ENCODE data around the gene ZNF236.
A peak's percentile ranks its signal among the peaks of the same experiment; 100 is the strongest.

Gene ZNF236

GRCh38 chr18:76923485-76924085 is 101.2 kb downstream of the ZNF236 start:
- H3K4me3 ChIP-seq (ENCODE audit: low read depth, low read length): no peak overlapping the region
- TF ChIP-seq CTCF (IDR thresholded peaks at IDR 0.05; ENCODE audit: control insufficient read depth, extremely low read depth, insufficient read depth): peak; percentile 67
- DNase-seq (ENCODE audit: low read depth): no peak

DNA sequence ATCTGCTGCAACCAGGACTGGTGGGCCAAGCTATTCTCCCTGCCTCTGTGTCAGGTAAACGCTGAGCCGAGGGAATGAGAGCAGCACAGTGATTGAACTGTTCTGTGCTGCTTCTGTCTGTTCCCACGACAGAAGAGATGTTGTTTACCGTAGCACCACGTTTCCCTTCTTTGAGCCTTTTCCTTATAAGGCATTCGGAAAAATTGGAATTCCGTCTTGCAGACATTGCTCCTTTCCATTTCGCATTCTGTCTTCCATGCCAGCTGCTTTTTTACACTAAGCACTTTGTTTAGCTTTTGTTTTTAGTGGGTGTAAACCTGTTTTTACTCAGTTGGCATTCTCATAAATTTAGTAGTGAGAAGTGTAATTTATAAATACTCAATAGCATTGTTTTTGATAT is 103.1 kb downstream of the ZNF236 start:
- no peak for TF ChIP-seq CTCF (IDR thresholded peaks at IDR 0.05; ENCODE audit: control insufficient read depth, extremely low read depth, insufficient read depth)
- no peak overlapping the region for H3K4me3 ChIP-seq (ENCODE audit: low read depth, low read length)
- DNase-seq (ENCODE audit: low read depth): no peak

GRCh38 chr18:76927223-76927725 is 104.9 kb downstream of the ZNF236 start:
- DNase-seq (ENCODE audit: low read depth): no peak
- no peak overlapping the region for H3K4me3 ChIP-seq (ENCODE audit: low read depth, low read length)
- TF ChIP-seq CTCF (IDR thresholded peaks at IDR 0.05; ENCODE audit: control insufficient read depth, extremely low read depth, insufficient read depth): no peak

- no peak overlapping the region for H3K4me3 ChIP-seq (ENCODE audit: low read depth, low read length)
- no peak for TF ChIP-seq CTCF (IDR thresholded peaks at IDR 0.05; ENCODE audit: control insufficient read depth, extremely low read depth, insufficient read depth)
- no peak for DNase-seq (ENCODE audit: low read depth)
These were observed 106.0 kb downstream of the ZNF236 start for GRCh38 chr18:76928179-76928868.

DNA sequence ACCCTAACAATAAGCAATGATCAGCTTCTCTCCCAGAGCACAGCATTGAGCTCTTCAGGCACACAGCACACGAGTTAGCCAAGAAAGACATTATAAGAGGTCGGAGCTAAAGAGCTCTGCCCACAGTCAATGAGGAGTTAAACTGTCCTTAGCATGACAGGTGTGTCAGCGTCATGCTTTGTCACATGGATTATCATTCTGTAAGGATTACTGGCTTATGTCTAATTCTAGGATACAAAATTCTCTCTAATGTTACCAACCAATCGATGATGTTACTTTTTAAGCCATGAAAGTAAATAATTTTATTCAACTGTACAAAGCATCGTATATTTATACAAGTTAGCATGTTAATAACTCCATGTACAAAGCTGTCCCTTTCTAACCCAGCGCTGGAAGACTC is 108.8 kb downstream of the ZNF236 start:
- no peak overlapping the region for H3K4me3 ChIP-seq (ENCODE audit: low read depth, low read length)
- no peak for TF ChIP-seq CTCF (IDR thresholded peaks at IDR 0.05; ENCODE audit: control insufficient read depth, extremely low read depth, insufficient read depth)
- DNase-seq (ENCODE audit: low read depth): no peak

DNA sequence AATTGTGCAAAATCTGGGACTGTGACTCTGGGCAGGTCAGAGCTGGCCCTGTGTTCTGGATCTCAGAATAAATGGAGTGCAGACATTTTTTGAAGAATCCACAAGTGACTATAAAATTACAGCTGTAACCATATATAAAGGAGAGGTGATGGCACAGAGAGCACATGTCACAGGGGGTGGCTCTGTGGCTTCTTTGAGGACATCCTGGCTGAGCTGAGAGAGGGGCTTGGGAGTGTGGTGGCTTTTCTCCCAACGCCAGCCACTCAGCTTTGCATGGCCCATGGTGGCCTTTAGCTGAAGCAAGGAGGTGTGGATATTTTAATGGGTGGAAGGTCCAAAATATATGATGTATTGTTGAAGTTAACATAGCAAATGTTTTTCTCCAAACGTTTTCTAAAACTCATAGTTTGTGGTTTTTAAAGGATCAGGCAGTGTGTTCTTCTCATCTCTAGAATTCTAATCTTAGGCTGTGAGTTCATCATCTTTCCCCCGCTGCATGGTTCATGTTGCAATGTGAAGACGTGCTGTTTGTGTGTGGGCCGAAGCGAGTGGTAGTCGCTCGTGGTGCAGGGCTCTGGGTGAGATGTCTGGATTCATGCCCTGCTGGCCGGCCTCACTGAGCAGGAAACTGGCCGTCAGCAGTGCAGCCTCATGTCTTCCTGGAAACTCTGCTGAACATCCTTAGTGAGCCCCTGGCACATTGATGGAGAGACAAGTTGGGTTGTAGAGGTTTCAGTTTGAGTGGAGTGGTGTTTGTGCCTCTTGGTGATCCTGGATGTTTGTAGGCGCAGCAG is 109.9 kb downstream of the ZNF236 start:
- no peak overlapping the region for H3K4me3 ChIP-seq (ENCODE audit: low read depth, low read length)
- DNase-seq (ENCODE audit: low read depth): no peak
- TF ChIP-seq CTCF (IDR thresholded peaks at IDR 0.05; ENCODE audit: control insufficient read depth, extremely low read depth, insufficient read depth): no peak

Measured in LNCaP clone FGC (cell line).